GM19193 (cell line): ENCODE results near the gene IGIP.

Experiments used
- POLR2A ChIP-seq: IDR thresholded peaks from 4 replicates; pipeline ENCODE4 v1.6.1; 2011; ENCODE audit not compliant: insufficient read depth, insufficient read length; ENCODE audit errors: extremely low read depth

Gene IGIP

GRCh38 chr5:140143521-140144258, 18.0 kb downstream of the IGIP start:
- no peak for TF ChIP-seq POLR2A

GRCh38 chr5:140145256-140145655, 19.5 kb downstream of the IGIP start:
- TF ChIP-seq POLR2A = no peak

GRCh38 chr5:140145818-140146522, 20.2 kb downstream of the IGIP start:
- no peak for TF ChIP-seq POLR2A

GRCh38 chr5:140146523-140146842, 20.7 kb downstream of the IGIP start:
- no peak for TF ChIP-seq POLR2A

GRCh38 chr5:140147460-140147859, 21.7 kb downstream of the IGIP start:
- TF ChIP-seq POLR2A = no peak

GRCh38 chr5:140148508-140148907, 22.8 kb downstream of the IGIP start:
- TF ChIP-seq POLR2A = no peak

GRCh38 chr5:140150201-140150600, 24.5 kb downstream of the IGIP start:
- TF ChIP-seq POLR2A = no peak

- TF ChIP-seq POLR2A = no peak
These were observed 25.6 kb downstream of the IGIP start for GRCh38 chr5:140151144-140152021.

GRCh38 chr5:140152022-140152999, 26.6 kb downstream of the IGIP start:
- TF ChIP-seq POLR2A = no peak

- TF ChIP-seq POLR2A = no peak
These were observed 27.5 kb downstream of the IGIP start for GRCh38 chr5:140153255-140153654.

- TF ChIP-seq POLR2A = no peak
These were observed 28.2 kb downstream of the IGIP start for GRCh38 chr5:140153905-140154304.

GRCh38 chr5:140157032-140157781, 31.5 kb downstream of the IGIP start:
- TF ChIP-seq POLR2A = no peak

GRCh38 chr5:140159014-140159927, 33.5 kb downstream of the IGIP start:
- TF ChIP-seq POLR2A = no peak
